ENCODE measurements around the gene WWOX. TPM values are rescaled to one million over a fixed set of nuclear protein-coding genes. Genes with fewer than 3 reads are reported as not detected.

The WWOX gene
- total and polyA plus RNA-seq, 2 of the 8 experiments (the other 6 are each of a cell fraction or from before 2014, with no cell fraction given): 5.4 to 16.7 TPM

DNA sequence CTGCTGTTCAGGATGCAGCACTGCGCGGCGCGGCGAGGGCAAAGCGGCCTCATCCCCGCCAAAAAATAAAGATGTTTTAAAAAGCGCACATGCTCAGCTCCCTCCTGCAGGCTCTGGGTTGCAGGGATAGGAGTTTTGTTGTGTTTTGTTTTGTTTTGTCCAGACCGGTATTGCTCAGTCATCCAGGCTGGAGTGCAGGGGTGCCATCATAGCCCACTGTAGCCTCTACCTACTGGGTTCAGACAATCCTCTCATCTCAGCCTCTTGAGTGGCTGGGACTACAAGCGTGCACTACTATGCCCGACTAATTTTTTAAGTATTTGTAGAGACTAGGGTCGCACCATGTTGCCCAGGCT is 636 bp downstream of the WWOX start:
- Histone ChIP-seq H3K4me3 (ENCODE audit: extremely low read depth in 1 of 4, insufficient read depth in 2 of 4, low read depth in 3 of 4, low read length in 4 of 4) (peak overlapping the region; percentile 85 to 99 (median 90)), H3K9ac (replicated peaks in 1 of 4; ENCODE audit: extremely low read depth in 1 of 4, low read depth in 3 of 4, low read length in 3 of 4) (peak overlapping the region in 1 of 4 experiments; percentile 58; a peak in 1 of 7 replicates), H4K20me1 (replicated peaks in 1 of 2; ENCODE audit: control insufficient read depth in 1 of 2, insufficient read depth in 2 of 2, low read length in 2 of 2) (peaks cover 0 to 4% of the 10 kb centered on the region in 2 experiments), H2BK5ac (ENCODE audit: low read depth, low read length) (no peak overlapping the region), H2BK15ac (ENCODE audit: low read length) (0 out of 2 replicates have a peak overlapping the region, but pooled peaks have one; percentile 61), H3K23ac (ENCODE audit: insufficient read length) (no peak overlapping the region), H4K8ac (ENCODE audit: extremely low read depth, insufficient read depth, low read length) (no peak overlapping the region), H2BK120ac (replicated peaks; ENCODE audit: low read depth, low read length) (no peak overlapping the region), H3K9me3 (ENCODE audit: insufficient read depth in 2 of 2, low read depth in 1 of 2, low read length in 1 of 2) (no peaks in the 10 kb centered on the region), H3K14ac (ENCODE audit: insufficient read length) (no peak overlapping the region), H3K27me3 (replicated peaks in 1 of 4; ENCODE audit: control insufficient read depth in 3 of 4, extremely low read depth in 1 of 4, insufficient read depth in 3 of 4, low read length in 3 of 4) (peaks cover 0 to 11% (median 2%) of the 10 kb centered on the region in 4 experiments; a peak in 3 of 7 replicates), H3K4me2 (ENCODE audit: insufficient read depth in 1 of 2, low read depth in 2 of 2, low read length in 2 of 2) (peak overlapping the region; percentile 48 to 72), H2BK20ac (ENCODE audit: low read length) (no peak overlapping the region), H2AK5ac (ENCODE audit: low read depth, low read length) (no peak overlapping the region), H3K79me1 (ENCODE audit: low read depth, low read length) (peaks cover 8% of the 10 kb centered on the region), H3K4ac (replicated peaks; ENCODE audit: insufficient read length, low read depth, low read length) (peak overlapping the region; percentile 93), H3K4me1 (replicated peaks in 1 of 4; ENCODE audit: control insufficient read depth in 3 of 4, insufficient read depth in 4 of 4, low read length in 3 of 4) (peaks cover 0 to 3% (median 0%) of the 10 kb centered on the region in 4 experiments; a peak in 2 of 7 replicates), H4K91ac (replicated peaks; ENCODE audit: insufficient read length, low read length) (peak overlapping the region; percentile 84), H3K23me2 (ENCODE audit: low read depth, low read length) (peaks cover 5% of the 10 kb centered on the region; the same call in 1 of the 2 replicates), H3K18ac (ENCODE audit: extremely low read depth, low read length) (no peak overlapping the region; the same call in none of the 2 replicates), H2BK12ac (ENCODE audit: low read depth, low read length) (no peak overlapping the region), H3K56ac (replicated peaks; ENCODE audit: insufficient read length, low read depth, low read length) (no peak overlapping the region), H4K5ac (ENCODE audit: insufficient read length, low read depth, low read length) (no peak overlapping the region), H3K79me2 (ENCODE audit: control insufficient read depth in 1 of 2, insufficient read depth in 2 of 2, low read length in 2 of 2) (no peaks in the 10 kb centered on the region; a peak in 1 of 4 replicates), H3K27ac (ENCODE audit: low read depth, low read length) (no peak overlapping the region), H3K36me3 (ENCODE audit: control insufficient read depth in 2 of 4, insufficient read depth in 4 of 4, low read length in 3 of 4) (0 out of 8 replicates have a peak, but pooled peaks cover 0 to 4% (median 0%) of the 10 kb centered on the region in 4 experiments), H2AFZ (ENCODE audit: low read length) (no peak overlapping the region; the same call in 1 of the 2 replicates)
- no peak for DNase-seq (ENCODE audit: low read depth in 1 of 2, low spot score in 2 of 2)
- FAIRE-seq: no peak
- CTCF ChIA-PET (ENCODE audit: partially characterized antibody): interaction anchor here (0.6 to 2.9 kb wide), 35 partner anchors 8 to 669 kb away, joined by 3 to 24 read pairs (median 4); no protein-coding TSS in a partner anchor
- POLR2A ChIA-PET (ENCODE audit: partially characterized antibody): interaction anchor here (1.2 kb wide), 1 partner anchor 136 kb away, joined by 4 read pairs; no protein-coding TSS in a partner anchor
- 22% methylated on average over 12 of the region's 12 CpGs; no CpG with 5 or more reads in 1 of the 2 experiments for WGBS, 2 experiments (ENCODE audit: extremely low coverage in 1 of 2, insufficient coverage in 1 of 2, insufficient read length in 1 of 2, insufficient replicate concordance in 2 of 2, low coverage in 1 of 2, low lambda C conversion rate in 2 of 2, missing lambda C conversion rate in 1 of 2)
- no peak for TF ChIP-seq NRF1 (IDR thresholded peaks at IDR 0.05; ENCODE audit: low read depth, low read length)
- peak in 1 of 2 experiments; percentile 56; a peak in 1 of 4 replicates for TF ChIP-seq HDAC2 (IDR thresholded peaks at IDR 0.05; ENCODE audit: borderline replicate concordance in 1 of 2, low read depth in 2 of 2, low read length in 2 of 2)
- TF ChIP-seq TBP (IDR thresholded peaks at IDR 0.05; ENCODE audit: low read depth, low read length): no peak
- no peak for TF ChIP-seq PHF8 (conservative IDR thresholded peaks at IDR 0.05; ENCODE audit: low read depth, low read length)
- TF ChIP-seq RFX5 (IDR thresholded peaks at IDR 0.05; ENCODE audit: borderline replicate concordance, low read depth, low read length): no peak
- TF ChIP-seq, protein P1, sequence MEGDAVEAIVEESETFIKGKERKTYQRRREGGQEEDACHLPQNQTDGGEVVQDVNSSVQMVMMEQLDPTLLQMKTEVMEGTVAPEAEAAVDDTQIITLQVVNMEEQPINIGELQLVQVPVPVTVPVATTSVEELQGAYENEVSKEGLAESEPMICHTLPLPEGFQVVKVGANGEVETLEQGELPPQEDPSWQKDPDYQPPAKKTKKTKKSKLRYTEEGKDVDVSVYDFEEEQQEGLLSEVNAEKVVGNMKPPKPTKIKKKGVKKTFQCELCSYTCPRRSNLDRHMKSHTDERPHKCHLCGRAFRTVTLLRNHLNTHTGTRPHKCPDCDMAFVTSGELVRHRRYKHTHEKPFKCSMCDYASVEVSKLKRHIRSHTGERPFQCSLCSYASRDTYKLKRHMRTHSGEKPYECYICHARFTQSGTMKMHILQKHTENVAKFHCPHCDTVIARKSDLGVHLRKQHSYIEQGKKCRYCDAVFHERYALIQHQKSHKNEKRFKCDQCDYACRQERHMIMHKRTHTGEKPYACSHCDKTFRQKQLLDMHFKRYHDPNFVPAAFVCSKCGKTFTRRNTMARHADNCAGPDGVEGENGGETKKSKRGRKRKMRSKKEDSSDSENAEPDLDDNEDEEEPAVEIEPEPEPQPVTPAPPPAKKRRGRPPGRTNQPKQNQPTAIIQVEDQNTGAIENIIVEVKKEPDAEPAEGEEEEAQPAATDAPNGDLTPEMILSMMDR (IDR thresholded peaks at IDR 0.05; ENCODE audit: control extremely low read depth in 1 of 3, insufficient read depth in 1 of 3, low read depth in 1 of 3, low read length in 3 of 3): peak; percentile 75 to 91 (median 85); a peak in 2 of 4 replicates
- TF ChIP-seq, protein P2, sequence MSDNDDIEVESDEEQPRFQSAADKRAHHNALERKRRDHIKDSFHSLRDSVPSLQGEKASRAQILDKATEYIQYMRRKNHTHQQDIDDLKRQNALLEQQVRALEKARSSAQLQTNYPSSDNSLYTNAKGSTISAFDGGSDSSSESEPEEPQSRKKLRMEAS (IDR thresholded peaks at IDR 0.05): peak; percentile 63
- TF ChIP-seq CREB1 (IDR thresholded peaks at IDR 0.05): no peak; the same call in 1 of the 2 replicates
- no peak for TF ChIP-seq BCL11A (IDR thresholded peaks at IDR 0.05; ENCODE audit: low read depth in 2 of 2, low read length in 2 of 2)

All from H1 (cell line).